Karpas-422 (cell line): ENCODE results near the gene HOXA9. TPM values are rescaled to one million over a fixed set of nuclear protein-coding genes. Genes with fewer than 3 reads are reported as not detected.

ENCODE experiments used
- DNase-seq: peaks from one replicate; pipeline ENCODE4 v3.0.0-alpha.2; 2015
- H2AFZ ChIP-seq: fragments of 200-600 bp; sonication (generic); 2 replicates; pipeline ENCODE4 v1.6.1; 2014; ENCODE audit warnings: antibody characterized with exemption, low read length, mixed read lengths
- H3K27ac ChIP-seq: fragments of 200-600 bp; sonication (generic); 2 replicates; pipeline ENCODE4 v1.5.1; 2014; ENCODE audit warnings: mild to moderate bottlenecking, low read length, moderate library complexity
- H3K27me3 ChIP-seq: fragments of 200-600 bp; sonication (generic); 2 replicates; pipeline ENCODE4 v1.6.1; 2014; ENCODE audit warnings: low read length, mixed read lengths
- H3K36me3 ChIP-seq: fragments of 200-600 bp; sonication (generic); 2 replicates; pipeline ENCODE4 v1.6.1; 2014; ENCODE audit warnings: low read length, mixed read lengths; ENCODE audit not compliant: insufficient read depth
- H3K4me1 ChIP-seq: fragments of 200-600 bp; sonication (generic); 2 replicates; pipeline ENCODE4 v1.6.1; 2014; ENCODE audit warnings: mild to moderate bottlenecking, low read length, mixed read lengths
- H3K4me2 ChIP-seq: fragments of 200-600 bp; sonication (generic); 2 replicates; pipeline ENCODE4 v1.6.1; 2014; ENCODE audit warnings: low read length, low read depth, mild to moderate bottlenecking; ENCODE audit not compliant: poor library complexity, severe bottlenecking
- H3K4me3 ChIP-seq: fragments of 200-600 bp; sonication (generic); 2 replicates; pipeline ENCODE4 v1.5.1; 2014; ENCODE audit warnings: mild to moderate bottlenecking, antibody characterized with exemption, low read length, mixed read lengths
- H3K79me2 ChIP-seq: fragments of 200-600 bp; sonication (generic); 2 replicates; pipeline ENCODE4 v1.6.1; 2014; ENCODE audit warnings: mild to moderate bottlenecking, low read length, mixed read lengths
- H3K9ac ChIP-seq: fragments of 200-600 bp; sonication (generic); 2 replicates; pipeline ENCODE4 v1.6.0; 2014; ENCODE audit warnings: low read length
- H3K9me2 ChIP-seq: fragments of 200-600 bp; sonication (generic), shearing (Covaris generic); replicated peaks from 2 replicates; pipeline ENCODE4 v1.6.0; 2014; ENCODE audit warnings: mild to moderate bottlenecking, low read length, moderate library complexity; ENCODE audit not compliant: insufficient read depth
- H3K9me3 ChIP-seq: fragments of 300-700, 200-600 bp; sonication (generic); 2 replicates; pipeline ENCODE4 v1.6.1; 2014; ENCODE audit warnings: low read length, mixed read lengths
- H4K20me1 ChIP-seq: fragments of 200-600 bp; sonication (generic); 2 replicates; pipeline ENCODE4 v1.6.1; 2014; ENCODE audit warnings: mild to moderate bottlenecking, antibody characterized with exemption, low read length, low read depth; ENCODE audit not compliant: insufficient read depth
- total RNA-seq: library from RNA; depleted of rRNA; stranded (reverse); fragments of >200 nt; shearing (Covaris generic); gene quantifications from 2 replicates; pipeline ENCODE4 v1.2.3, GENCODE V29; 2014; ENCODE audit warnings: low replicate concordance

The HOXA9 gene
- total RNA-seq, 1 experiment from 2014 or later, result not detected

DNA sequence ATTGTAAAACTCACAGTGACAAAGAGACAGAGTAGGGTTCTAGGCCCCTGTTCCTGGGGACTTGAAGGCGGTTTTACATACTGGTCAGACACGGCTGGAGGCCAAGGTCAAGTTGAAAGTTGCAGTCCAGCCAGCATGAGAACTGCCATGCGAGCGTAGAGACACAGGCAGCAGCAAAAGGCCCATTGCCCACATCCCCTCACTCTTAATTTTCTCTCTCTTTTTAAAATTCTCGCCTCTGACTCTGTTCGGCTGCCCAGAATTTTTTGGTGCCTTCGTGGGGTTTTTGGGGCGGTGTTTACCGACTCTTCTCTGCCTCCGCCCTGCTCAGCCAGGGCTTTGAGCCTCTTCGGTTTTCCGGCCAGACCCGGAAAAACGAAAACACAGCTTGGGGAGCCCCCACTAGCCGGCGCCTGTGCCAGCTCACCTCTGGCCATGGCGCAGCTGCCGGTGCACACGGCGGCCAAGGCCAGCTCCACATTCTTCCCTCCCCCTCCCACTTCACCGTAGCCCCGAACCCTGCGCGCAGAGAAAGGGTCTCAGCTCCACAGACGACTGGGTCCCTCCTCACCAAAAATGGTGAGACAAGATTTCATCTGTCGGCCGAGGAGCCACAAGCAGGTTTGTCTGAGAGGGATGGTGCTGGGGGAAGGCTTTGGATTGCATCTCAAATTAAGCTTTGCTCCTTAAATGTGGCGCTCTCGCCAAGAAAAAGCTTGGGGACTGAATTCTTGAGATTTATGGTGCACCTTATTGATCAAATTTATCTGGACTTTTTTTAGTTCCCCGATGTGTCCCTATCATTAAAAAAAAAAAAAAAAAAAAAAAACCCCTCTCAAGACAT lies 36.9 kb upstream of the HOXA9 start:
- Histone ChIP-seq H3K27me3 (no peaks in the 10 kb centered on the region), H3K4me3 (no peak overlapping the region), H3K4me2 (peak overlapping the region; percentile 90), H3K36me3 (no peaks in the 10 kb centered on the region), H2AFZ (no peak overlapping the region), H3K4me1 (peaks cover 19% of the 10 kb centered on the region), H4K20me1 (no peaks in the 10 kb centered on the region), H3K27ac (no peak overlapping the region), H3K9me2 (no peaks in the 10 kb centered on the region), H3K9me3 (no peaks in the 10 kb centered on the region), H3K79me2 (no peaks in the 10 kb centered on the region), H3K9ac (no peak overlapping the region; the same call in 1 of the 2 replicates)
- no peak for DNase-seq

DNA sequence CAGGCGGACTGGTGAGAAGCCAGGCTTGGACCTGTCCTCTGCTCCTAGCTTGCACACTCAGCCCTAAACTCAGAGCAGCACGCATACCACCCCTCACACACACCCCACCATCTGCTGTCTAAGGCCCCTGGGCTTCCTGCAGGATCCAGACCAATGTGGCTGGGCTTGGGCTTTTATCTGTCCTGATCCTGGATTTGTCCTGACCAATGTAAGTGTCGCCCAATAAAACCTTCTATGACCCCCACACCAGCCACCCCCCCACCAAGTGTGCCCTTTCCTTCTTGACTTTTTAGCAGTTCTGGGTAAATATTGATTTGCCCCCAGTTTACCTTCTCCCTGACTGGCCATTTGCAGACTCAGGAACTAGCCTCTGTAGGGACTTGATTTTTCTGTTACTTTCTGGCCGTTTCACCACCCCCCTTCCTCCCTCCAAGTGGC lies 36.3 kb upstream of the HOXA9 start:
- Histone ChIP-seq H3K9ac (peak overlapping the region; percentile 67; the same call in 1 of the 2 replicates), H3K9me3 (no peaks in the 10 kb centered on the region), H3K79me2 (no peaks in the 10 kb centered on the region), H3K4me2 (peak overlapping the region; percentile 90), H3K9me2 (no peaks in the 10 kb centered on the region), H2AFZ (peak overlapping the region; percentile 95; the same call in 1 of the 2 replicates), H3K36me3 (no peaks in the 10 kb centered on the region), H3K27me3 (no peaks in the 10 kb centered on the region), H3K4me3 (peak overlapping the region; percentile 71; the same call in 1 of the 2 replicates), H3K27ac (no peak overlapping the region), H4K20me1 (no peaks in the 10 kb centered on the region), H3K4me1 (peaks cover 19% of the 10 kb centered on the region)
- no peak for DNase-seq

DNA sequence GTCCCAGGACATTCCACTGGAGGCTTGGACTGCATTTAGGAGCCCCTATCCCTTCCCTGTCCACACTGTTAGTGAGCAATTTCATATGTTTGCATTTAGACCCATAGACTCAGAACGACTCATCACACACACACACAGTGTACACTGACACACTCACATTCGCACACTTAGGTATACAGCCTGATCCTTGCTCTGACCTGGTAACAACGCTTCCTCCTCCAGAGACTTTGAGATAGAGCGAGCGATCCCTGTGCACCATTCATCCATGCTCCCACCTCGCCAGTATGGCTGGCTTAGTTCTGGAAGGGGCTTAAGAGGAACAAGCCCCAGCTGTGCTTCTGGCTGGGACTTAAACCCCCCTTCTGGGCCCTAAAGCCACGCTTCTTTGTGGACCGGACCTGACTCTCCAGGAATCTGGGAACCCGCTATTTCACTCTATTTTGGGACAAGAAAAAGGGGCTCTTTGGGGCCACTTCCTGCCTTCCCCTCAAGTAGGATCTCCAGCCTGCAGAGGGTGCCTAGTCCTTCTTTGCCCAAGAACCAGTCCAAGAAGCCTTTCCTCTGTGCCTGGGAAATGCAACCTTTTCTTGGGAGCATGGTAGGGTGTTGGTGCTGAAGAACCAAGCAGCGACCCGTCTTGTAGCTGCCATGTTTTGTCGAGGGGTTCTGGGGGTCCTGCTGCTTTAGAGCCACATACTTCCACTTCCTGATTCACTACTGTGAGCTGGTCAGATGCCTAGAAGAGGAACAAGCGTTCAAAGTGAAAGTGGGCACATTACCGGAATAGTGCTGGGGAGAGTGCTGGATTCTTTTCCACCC lies 35.6 kb upstream of the HOXA9 start:
- Histone ChIP-seq H3K9me2 (no peaks in the 10 kb centered on the region), H3K27ac (no peak overlapping the region), H3K36me3 (no peaks in the 10 kb centered on the region), H4K20me1 (no peaks in the 10 kb centered on the region), H3K27me3 (no peaks in the 10 kb centered on the region), H3K4me2 (peak overlapping the region; percentile 90), H3K4me3 (peak overlapping the region; percentile 71), H3K9ac (peak overlapping the region; percentile 67), H2AFZ (peak overlapping the region; percentile 95), H3K9me3 (no peaks in the 10 kb centered on the region), H3K79me2 (no peaks in the 10 kb centered on the region), H3K4me1 (peaks cover 22% of the 10 kb centered on the region)
- DNase-seq, result peak; percentile 75

DNA sequence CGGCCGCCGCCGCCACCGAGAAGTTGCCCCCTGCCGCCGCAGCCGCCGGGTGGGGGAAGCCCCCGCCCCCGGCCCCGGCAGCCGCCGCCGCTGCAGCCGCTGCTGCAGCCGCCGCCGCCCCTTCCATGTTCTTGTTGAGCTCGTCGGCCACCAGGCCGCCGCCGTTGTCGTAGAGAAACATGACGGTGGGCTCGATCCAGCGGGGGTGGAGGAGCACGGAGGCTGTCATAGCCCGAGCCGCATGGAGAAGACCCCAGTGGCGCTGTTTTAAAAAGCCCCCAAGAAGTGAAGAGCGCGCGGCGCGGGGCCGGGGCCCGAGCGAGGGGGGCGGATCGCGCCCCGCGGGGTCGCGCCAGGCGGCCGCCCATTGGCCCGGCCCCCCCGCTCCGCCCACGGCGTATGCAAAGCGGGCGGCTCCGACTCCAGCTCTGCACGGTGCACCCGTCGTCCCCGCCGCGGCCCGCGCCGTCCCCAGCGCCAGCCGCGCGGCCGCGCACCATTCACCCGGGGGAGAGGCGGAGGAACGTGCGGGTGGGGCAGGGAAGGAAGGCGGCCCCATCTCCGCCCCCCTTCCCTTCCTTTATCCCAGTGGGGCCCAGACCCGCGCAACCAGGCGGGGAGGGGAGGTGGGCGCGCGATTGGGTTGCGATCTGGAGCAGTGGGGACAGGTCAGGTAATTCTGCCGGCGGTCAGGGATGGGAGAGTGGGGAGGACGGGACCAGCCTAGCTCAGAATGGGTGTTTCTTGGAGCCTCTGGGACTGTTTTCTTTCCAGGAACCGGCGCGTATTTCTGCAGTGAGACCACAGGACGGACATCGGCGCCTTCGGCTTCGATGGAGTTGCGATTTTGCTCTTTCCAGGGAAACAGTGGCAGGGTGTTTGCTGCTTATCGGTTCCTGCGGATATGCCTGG lies 34.8 kb upstream of the HOXA9 start, which contains the start of gene HOXA13:
HOXA13 (minus strand) TSS at position 243 of the 912 bp plus-strand sequence; CDS start at position 229, 14 bp downstream.
- H3K9me3 ChIP-seq, result no peaks in the 10 kb centered on the region
- peak within 1 kb of the TSS; percentile 71 for H3K4me3 ChIP-seq
- H3K9me2 ChIP-seq, result no peaks in the 10 kb centered on the region
- peak; percentile 90 for DNase-seq
- no peaks in the 10 kb centered on the region for H3K36me3 ChIP-seq
- H3K27ac ChIP-seq, result no peak within 1 kb of the TSS
- H3K4me2 ChIP-seq, result peak within 1 kb of the TSS; percentile 90
- H2AFZ ChIP-seq, result peak within 1 kb of the TSS; percentile 95
- peak within 1 kb of the TSS; percentile 67 for H3K9ac ChIP-seq
- no peaks in the 10 kb centered on the region for H3K27me3 ChIP-seq
- peaks cover 22% of the 10 kb centered on the region for H3K4me1 ChIP-seq
- H3K79me2 ChIP-seq, result no peaks in the 10 kb centered on the region
- no peaks in the 10 kb centered on the region for H4K20me1 ChIP-seq

DNA sequence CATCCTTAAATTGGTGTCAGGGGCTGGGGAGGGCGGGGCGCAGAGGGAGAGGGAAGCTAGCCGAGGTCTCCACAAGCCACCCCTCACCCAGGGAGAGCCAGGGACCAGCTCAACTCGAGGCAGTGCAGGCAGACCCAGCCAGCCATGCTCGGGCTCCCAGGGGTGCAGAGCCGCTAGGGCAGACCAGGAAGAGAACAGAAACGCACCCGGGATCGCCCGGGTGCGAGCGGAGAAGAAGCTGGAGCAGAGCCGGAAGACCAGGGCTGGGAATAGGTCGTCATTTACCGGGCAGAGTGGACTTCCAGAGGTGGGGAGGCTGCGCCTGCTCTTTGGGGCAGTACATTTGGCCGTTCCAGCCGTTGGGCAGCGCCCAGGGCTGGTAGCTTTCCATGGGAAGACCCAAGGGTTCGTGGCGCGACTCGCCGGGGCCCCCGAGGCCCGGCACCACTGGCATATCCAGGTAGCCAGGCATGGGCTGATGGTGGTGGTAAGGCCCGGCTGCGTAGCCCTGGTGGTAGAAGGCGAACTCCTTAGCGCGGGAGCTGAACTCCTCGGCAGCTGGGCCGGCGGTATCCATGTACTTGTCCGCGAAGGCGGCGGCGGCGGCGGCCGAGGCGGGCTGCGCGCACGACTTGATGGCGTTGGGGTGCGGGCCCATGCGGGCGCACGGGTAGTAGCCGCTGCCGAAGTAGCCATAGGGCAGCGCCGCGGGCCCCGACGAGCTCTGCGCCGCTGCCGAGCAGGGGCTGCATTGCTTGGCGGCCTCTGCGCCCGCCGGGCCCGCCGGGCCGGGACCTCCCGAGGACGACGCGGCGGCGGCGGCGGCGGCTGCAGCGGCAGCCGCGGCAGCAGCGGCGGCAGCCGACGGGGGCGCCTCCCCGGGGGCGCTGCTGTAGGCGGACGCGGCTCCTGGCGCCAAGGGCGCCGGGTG lies 33.8 kb upstream of the HOXA9 start:
- no peak overlapping the region for H3K9ac ChIP-seq
- H3K4me1 ChIP-seq, result peaks cover 22% of the 10 kb centered on the region
- H2AFZ ChIP-seq, result no peak overlapping the region
- H3K79me2 ChIP-seq, result no peaks in the 10 kb centered on the region
- H3K27me3 ChIP-seq, result no peaks in the 10 kb centered on the region
- H3K27ac ChIP-seq, result no peak overlapping the region
- DNase-seq, result no peak
- H3K36me3 ChIP-seq, result no peaks in the 10 kb centered on the region
- no peak overlapping the region for H3K4me2 ChIP-seq
- H3K4me3 ChIP-seq, result no peak overlapping the region
- H3K9me3 ChIP-seq, result no peaks in the 10 kb centered on the region
- H4K20me1 ChIP-seq, result no peaks in the 10 kb centered on the region
- H3K9me2 ChIP-seq, result no peaks in the 10 kb centered on the region

DNA sequence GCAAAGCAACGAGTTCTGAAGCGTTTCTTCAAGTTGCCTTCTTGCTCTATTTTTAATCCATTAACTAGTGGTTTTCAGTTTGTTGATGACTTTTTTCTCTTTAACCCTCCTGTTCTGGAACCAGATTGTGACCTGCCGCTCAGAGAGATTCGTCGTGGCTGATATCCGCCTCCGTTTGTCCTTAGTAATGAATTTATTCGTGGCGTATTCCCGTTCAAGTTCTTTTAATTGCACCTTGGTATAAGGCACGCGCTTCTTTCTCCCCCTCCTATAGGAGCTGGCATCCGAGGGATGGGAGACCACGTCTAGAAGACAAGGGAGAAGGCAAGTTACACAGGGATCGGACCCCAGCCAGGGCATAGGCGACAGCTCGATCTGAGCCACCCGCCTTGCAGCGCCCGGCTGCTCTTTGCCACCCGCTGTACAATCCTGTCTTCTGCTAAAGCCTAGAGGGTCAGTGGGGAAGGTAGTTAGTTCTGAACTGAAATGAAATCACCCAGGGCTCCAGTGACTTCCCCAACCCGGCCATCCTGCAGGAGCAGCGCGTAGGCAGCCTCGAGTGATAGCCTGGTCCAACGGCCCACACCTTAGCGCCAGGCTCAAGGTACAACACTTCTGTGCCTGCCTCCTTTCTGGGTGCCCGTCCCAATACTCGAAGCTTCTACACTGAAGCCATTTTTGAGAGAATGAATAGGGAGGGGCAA lies 33.0 kb upstream of the HOXA9 start:
- no peak for DNase-seq
- no peaks in the 10 kb centered on the region for H3K79me2 ChIP-seq
- H3K9ac ChIP-seq, result no peak overlapping the region
- H4K20me1 ChIP-seq, result no peaks in the 10 kb centered on the region
- H2AFZ ChIP-seq, result no peak overlapping the region
- no peak overlapping the region for H3K27ac ChIP-seq
- peaks cover 22% of the 10 kb centered on the region for H3K4me1 ChIP-seq
- no peaks in the 10 kb centered on the region for H3K9me2 ChIP-seq
- no peak overlapping the region for H3K4me3 ChIP-seq
- no peak overlapping the region for H3K4me2 ChIP-seq
- no peaks in the 10 kb centered on the region for H3K9me3 ChIP-seq
- H3K36me3 ChIP-seq, result no peaks in the 10 kb centered on the region
- H3K27me3 ChIP-seq, result no peaks in the 10 kb centered on the region
